ENCODE measurements around the gene PHF19.
A peak's percentile ranks its signal among the peaks of the same experiment; 100 is the strongest.

Gene PHF19

GRCh38 chr9:120876842-120877240 is at the start of gene PHF19:
PHF19 (minus strand) TSS chr9:120877188; CDS start chr9:120874741, 2,447 bp downstream.
- peak; percentile 75 for DNase-seq (ENCODE audit: low spot score)

- DNase-seq (ENCODE audit: low spot score) = no peak
These were observed 49.5 kb upstream of the PHF19 start, which contains the start of gene TRAF1 for GRCh38 chr9:120926397-120926928. TRAF1 (minus strand) TSS chr9:120926796; CDS start chr9:120926075, 721 bp downstream.

- DNase-seq (ENCODE audit: low spot score) = peak; percentile 90
These were observed 48.8 kb upstream of the PHF19 start for GRCh38 chr9:120925535-120926396.

- no peak for DNase-seq (ENCODE audit: low spot score)
These were observed 47.9 kb upstream of the PHF19 start for GRCh38 chr9:120924698-120925534.

- DNase-seq (ENCODE audit: low spot score) = no peak
These were observed 46.8 kb upstream of the PHF19 start for GRCh38 chr9:120923620-120924328.

GRCh38 chr9:120922404-120923195 is 45.6 kb upstream of the PHF19 start:
- DNase-seq (ENCODE audit: low spot score) = no peak

GRCh38 chr9:120921661-120922181 is 44.7 kb upstream of the PHF19 start:
- no peak for DNase-seq (ENCODE audit: low spot score)

GRCh38 chr9:120920806-120921178 is 43.8 kb upstream of the PHF19 start:
- DNase-seq (ENCODE audit: low spot score) = no peak

GRCh38 chr9:120919843-120920805 is 43.1 kb upstream of the PHF19 start:
- no peak for DNase-seq (ENCODE audit: low spot score)

- DNase-seq (ENCODE audit: low spot score) = no peak
These were observed 42.2 kb upstream of the PHF19 start for GRCh38 chr9:120918931-120919842.

- DNase-seq (ENCODE audit: low spot score) = no peak
These were observed 41.2 kb upstream of the PHF19 start for GRCh38 chr9:120917929-120918762.

- DNase-seq (ENCODE audit: low spot score) = no peak
These were observed 40.2 kb upstream of the PHF19 start for GRCh38 chr9:120916991-120917880.

- DNase-seq (ENCODE audit: low spot score) = no peak
These were observed 39.6 kb upstream of the PHF19 start for GRCh38 chr9:120916588-120916987.

GRCh38 chr9:120915854-120916470 is 39.0 kb upstream of the PHF19 start:
- DNase-seq (ENCODE audit: low spot score) = no peak

GRCh38 chr9:120914953-120915352 is 38.0 kb upstream of the PHF19 start:
- DNase-seq (ENCODE audit: low spot score) = no peak

GRCh38 chr9:120914396-120914795 is 37.4 kb upstream of the PHF19 start:
- DNase-seq (ENCODE audit: low spot score) = no peak

Data from hepatic stellate cell (primary cell).